Measurements from ENCODE around the gene PREX1. TPM values are rescaled to one million over a fixed set of nuclear protein-coding genes. Genes with fewer than 3 reads are reported as not detected.

PREX1 gene
- total RNA-seq, 1 experiment from 2014 or later, result 1.2 TPM

GRCh38 chr20:48754292-48754691 lies 73.5 kb downstream of the PREX1 start:
- DNase-seq (ENCODE audit: low read depth), result no peak

- no peak for DNase-seq (ENCODE audit: low read depth)
These were observed 74.8 kb downstream of the PREX1 start for GRCh38 chr20:48752963-48753362.

- no peak for DNase-seq (ENCODE audit: low read depth)
These were observed 75.9 kb downstream of the PREX1 start for GRCh38 chr20:48751871-48752270.

GRCh38 chr20:48750941-48751635 lies 76.7 kb downstream of the PREX1 start:
- DNase-seq (ENCODE audit: low read depth), result no peak

GRCh38 chr20:48750376-48750775 lies 77.4 kb downstream of the PREX1 start:
- no peak for DNase-seq (ENCODE audit: low read depth)

GRCh38 chr20:48749437-48749836 lies 78.4 kb downstream of the PREX1 start:
- DNase-seq (ENCODE audit: low read depth), result no peak

GRCh38 chr20:48748556-48748955 lies 79.2 kb downstream of the PREX1 start:
- DNase-seq (ENCODE audit: low read depth), result no peak

- no peak for DNase-seq (ENCODE audit: low read depth)
These were observed 79.9 kb downstream of the PREX1 start for GRCh38 chr20:48747840-48748414.

GRCh38 chr20:48745330-48745729 lies 82.5 kb downstream of the PREX1 start:
- DNase-seq (ENCODE audit: low read depth), result no peak

GRCh38 chr20:48744515-48744914 lies 83.3 kb downstream of the PREX1 start:
- DNase-seq (ENCODE audit: low read depth), result no peak

GRCh38 chr20:48743807-48744206 lies 84.0 kb downstream of the PREX1 start:
- no peak for DNase-seq (ENCODE audit: low read depth)

GRCh38 chr20:48742912-48743680 lies 84.7 kb downstream of the PREX1 start:
- DNase-seq (ENCODE audit: low read depth), result no peak

GRCh38 chr20:48742233-48742632 lies 85.6 kb downstream of the PREX1 start:
- no peak for DNase-seq (ENCODE audit: low read depth)

- DNase-seq (ENCODE audit: low read depth), result no peak
These were observed 86.1 kb downstream of the PREX1 start for GRCh38 chr20:48741669-48742068.

- no peak for DNase-seq (ENCODE audit: low read depth)
These were observed 87.1 kb downstream of the PREX1 start for GRCh38 chr20:48740712-48741111.

GRCh38 chr20:48740292-48740649 lies 87.5 kb downstream of the PREX1 start:
- DNase-seq (ENCODE audit: low read depth), result no peak

GRCh38 chr20:48739395-48740291 lies 88.2 kb downstream of the PREX1 start:
- no peak for DNase-seq (ENCODE audit: low read depth)

- no peak for DNase-seq (ENCODE audit: low read depth)
These were observed 89.1 kb downstream of the PREX1 start for GRCh38 chr20:48738399-48739304.

- no peak for DNase-seq (ENCODE audit: low read depth)
These were observed 89.8 kb downstream of the PREX1 start for GRCh38 chr20:48738094-48738398.

- DNase-seq (ENCODE audit: low read depth), result no peak
These were observed 90.2 kb downstream of the PREX1 start for GRCh38 chr20:48737434-48738093.

GRCh38 chr20:48736636-48737035 lies 91.2 kb downstream of the PREX1 start:
- no peak for DNase-seq (ENCODE audit: low read depth)
